Mucosa of rectum (tissue), 2 donors: ENCODE data around the gene PLXDC2.
A peak's percentile ranks its signal among the peaks of the same experiment; 100 is the strongest.

Experiments
- H3K27ac ChIP-seq, 2 donors: one replicate each; pipeline ENCODE4 v1.7.0; 2013; ENCODE audit warnings: inconsistent platforms in 2 of 2, low read depth in 2 of 2, low read length in 2 of 2
- H3K27me3 ChIP-seq, 2 donors: one replicate each; pipeline ENCODE4 v1.7.0; 2013; ENCODE audit warnings: low read length in 2 of 2; ENCODE audit not compliant: control insufficient read depth in 2 of 2, insufficient read depth in 2 of 2
- H3K36me3 ChIP-seq, 2 donors: one replicate each; pipeline ENCODE4 v1.7.0; 2013; ENCODE audit warnings: low read length in 2 of 2; ENCODE audit not compliant: control insufficient read depth in 2 of 2, insufficient read depth in 2 of 2
- H3K4me1 ChIP-seq, 2 donors: one replicate each; pipeline ENCODE4 v1.7.0; 2013; ENCODE audit warnings: low read length in 2 of 2, mild to moderate bottlenecking in 1 of 2; ENCODE audit not compliant: control insufficient read depth in 2 of 2, insufficient read depth in 2 of 2
- H3K4me3 ChIP-seq, 2 donors: one replicate each; pipeline ENCODE4 v1.7.0; 2013; ENCODE audit warnings: low read length in 2 of 2
- H3K9ac ChIP-seq, 2 donors: one replicate each; pipeline ENCODE4 v1.7.0; 2013; ENCODE audit warnings: low read length in 2 of 2, low read depth in 1 of 2, mild to moderate bottlenecking in 1 of 2
- H3K9me3 ChIP-seq, 2 donors: one replicate each; pipeline ENCODE4 v1.7.0; 2013; ENCODE audit warnings: low read length in 2 of 2; ENCODE audit not compliant: control insufficient read depth in 2 of 2
- donor health status: healthy.
- donor health status: Normal muscosa, but diverticular disease.

Gene PLXDC2

DNA sequence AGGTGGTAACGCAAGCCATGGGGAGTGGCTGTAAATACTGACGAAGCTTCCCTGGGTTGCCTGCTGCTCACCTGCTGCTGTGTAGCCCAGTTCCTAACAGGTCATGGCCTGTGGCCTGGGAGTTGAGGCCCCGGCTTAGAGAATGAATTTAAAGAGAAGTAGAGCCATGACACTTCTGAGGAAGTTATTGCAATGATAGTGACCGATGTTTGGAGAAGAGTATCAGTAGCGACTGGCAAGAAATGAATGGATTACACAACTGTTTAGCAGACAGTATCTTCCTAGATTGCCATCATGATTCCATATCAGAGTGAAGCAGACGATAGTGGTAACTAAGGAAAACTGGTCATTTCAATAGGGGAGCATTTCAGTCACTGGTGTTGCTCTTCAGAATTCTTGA lies 249.6 kb downstream of the PLXDC2 start:
- Histone ChIP-seq H3K9me3 (no peaks in the 10 kb centered on the region), H3K27ac (no peak overlapping the region), H3K4me1 (no peaks in the 10 kb centered on the region), H3K4me3 (no peak overlapping the region), H3K36me3 (peaks cover 0 to 2% of the 10 kb centered on the region in 2 donors), H3K27me3 (no peaks in the 10 kb centered on the region), H3K9ac (no peak overlapping the region)

DNA sequence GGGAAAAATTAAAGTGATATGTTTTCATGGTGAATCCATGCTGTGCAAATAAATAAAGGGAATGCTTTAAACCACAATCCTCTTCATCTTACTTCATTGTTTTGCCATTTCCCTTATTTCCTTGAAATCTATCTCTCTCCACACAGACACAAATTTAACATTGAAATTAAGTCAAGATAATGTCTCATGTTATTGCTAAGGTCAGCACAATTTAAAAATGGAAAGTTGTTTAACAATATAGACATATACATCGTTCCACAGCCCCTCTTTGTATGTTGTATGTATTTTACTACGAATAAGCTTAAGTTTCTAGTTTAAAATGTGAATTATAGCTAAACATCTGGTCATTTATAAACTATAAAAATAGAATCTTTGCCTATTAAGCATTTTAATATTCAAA lies 256.9 kb downstream of the PLXDC2 start:
- H3K27me3 ChIP-seq, result no peaks in the 10 kb centered on the region
- H3K4me1 ChIP-seq, result no peaks in the 10 kb centered on the region
- H3K9me3 ChIP-seq, result no peaks in the 10 kb centered on the region
- peaks cover 0 to 5% of the 10 kb centered on the region in 2 donors for H3K36me3 ChIP-seq
- H3K4me3 ChIP-seq, result no peak overlapping the region
- H3K27ac ChIP-seq, result no peak overlapping the region
- H3K9ac ChIP-seq, result no peak overlapping the region

DNA sequence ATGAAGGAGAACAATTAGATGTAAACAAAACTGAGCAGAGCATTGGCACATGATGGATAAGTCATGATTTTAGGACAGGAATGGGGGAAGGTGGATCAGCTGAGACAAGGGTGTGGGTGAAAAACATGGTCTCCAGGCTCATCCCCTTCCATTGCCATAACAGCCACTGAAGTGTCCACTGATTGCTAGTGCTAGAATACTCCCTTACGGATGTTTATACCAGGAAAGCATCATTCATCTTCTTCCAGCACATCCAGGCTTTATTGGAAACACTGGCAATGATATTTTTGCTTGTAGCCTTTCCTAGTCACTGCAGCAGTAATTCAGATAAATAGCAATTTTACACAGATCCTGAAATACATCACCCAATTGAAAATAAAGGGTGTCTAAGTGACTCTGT lies 259.5 kb downstream of the PLXDC2 start:
- Histone ChIP-seq H3K27ac (no peak overlapping the region), H3K4me1 (no peaks in the 10 kb centered on the region), H3K36me3 (peaks cover 0 to 4% of the 10 kb centered on the region in 2 donors)

DNA sequence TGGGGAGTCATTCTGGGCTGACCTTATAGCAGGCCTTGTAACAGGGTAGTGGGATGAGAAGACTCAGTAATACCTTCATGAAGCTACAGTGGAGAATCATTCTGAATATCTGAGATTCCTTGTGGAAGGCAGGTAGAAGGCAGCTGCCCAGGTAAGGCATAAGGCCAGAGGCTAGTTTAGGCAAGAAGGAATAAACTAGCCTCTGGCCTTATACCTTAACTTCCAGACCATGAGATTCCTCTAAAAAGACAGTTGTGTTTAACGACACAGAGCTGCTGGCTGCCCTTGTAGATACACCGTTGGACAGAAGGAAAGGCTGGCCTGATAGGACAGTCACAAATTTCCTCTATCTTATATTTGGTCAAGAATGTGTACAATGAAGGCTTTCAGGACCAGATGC lies 268.2 kb downstream of the PLXDC2 start:
- no peak overlapping the region for H3K9ac ChIP-seq
- H3K9me3 ChIP-seq, result no peaks in the 10 kb centered on the region
- H3K4me3 ChIP-seq, result no peak overlapping the region
- H3K27ac ChIP-seq, result peak overlapping the region in 1 of 2 donors; percentile 24
- H3K36me3 ChIP-seq, result no peaks in the 10 kb centered on the region
- H3K4me1 ChIP-seq, result peaks cover 4 to 21% of the 10 kb centered on the region in 2 donors
- no peaks in the 10 kb centered on the region for H3K27me3 ChIP-seq

More for the DNA sequence above, 259.5 kb downstream of the PLXDC2 start:
- H3K4me3 ChIP-seq, result no peak overlapping the region
- H3K9ac ChIP-seq, result no peak overlapping the region
- H3K9me3 ChIP-seq, result no peaks in the 10 kb centered on the region
- H3K27me3 ChIP-seq, result no peaks in the 10 kb centered on the region

DNA sequence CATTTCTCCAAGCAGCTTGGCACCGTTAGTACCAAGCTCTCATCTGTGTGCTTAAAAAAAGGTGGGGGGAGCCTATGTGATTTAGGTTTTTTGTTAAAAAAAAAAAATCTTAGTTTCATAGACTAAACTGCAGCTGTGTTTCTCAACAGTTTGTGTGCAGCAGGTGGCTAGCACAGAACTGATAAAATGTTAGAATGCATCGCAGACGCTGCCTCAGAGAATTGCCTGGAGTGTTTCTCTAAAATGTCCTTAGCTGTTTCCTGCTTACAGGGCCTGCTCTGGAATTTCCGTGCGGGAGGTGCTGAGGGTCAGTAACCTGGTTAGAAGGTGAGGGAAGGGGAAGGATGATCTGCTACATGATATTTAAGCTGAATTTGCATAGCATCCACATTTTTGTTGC lies 268.9 kb downstream of the PLXDC2 start:
- peaks cover 4 to 21% of the 10 kb centered on the region in 2 donors for H3K4me1 ChIP-seq
- H3K4me3 ChIP-seq, result no peak overlapping the region
- H3K27ac ChIP-seq, result peak overlapping the region in 1 of 2 donors; percentile 15
- no peaks in the 10 kb centered on the region for H3K27me3 ChIP-seq
- peak overlapping the region in 1 of 2 donors; percentile 0 for H3K9ac ChIP-seq
- H3K36me3 ChIP-seq, result no peaks in the 10 kb centered on the region
- H3K9me3 ChIP-seq, result no peaks in the 10 kb centered on the region

DNA sequence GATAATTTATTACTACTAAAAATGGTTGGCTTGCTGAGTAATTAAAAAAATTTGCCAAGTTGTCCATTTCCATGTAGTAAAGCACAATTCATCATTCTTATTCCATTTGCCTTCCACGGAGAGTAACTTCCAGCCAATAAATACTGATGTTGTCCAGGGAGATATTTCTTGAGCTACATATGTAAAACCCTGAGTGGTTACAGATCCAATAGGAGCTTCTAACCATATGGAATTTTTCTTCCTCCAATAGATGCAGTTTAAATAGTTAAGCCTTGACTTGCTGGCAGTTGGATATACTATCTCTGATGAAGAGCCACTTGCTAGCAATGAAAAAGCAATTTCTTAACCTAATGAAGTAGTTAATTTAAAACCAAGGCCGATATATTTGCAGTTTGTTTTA lies 271.1 kb downstream of the PLXDC2 start:
- H3K36me3 ChIP-seq, result no peaks in the 10 kb centered on the region
- H3K4me3 ChIP-seq, result no peak overlapping the region
- peak overlapping the region in 1 of 2 donors; percentile 83 for H3K27ac ChIP-seq
- no peaks in the 10 kb centered on the region for H3K9me3 ChIP-seq
- no peaks in the 10 kb centered on the region for H3K27me3 ChIP-seq
- H3K4me1 ChIP-seq, result peaks cover 4 to 28% of the 10 kb centered on the region in 2 donors
- H3K9ac ChIP-seq, result peak overlapping the region in 1 of 2 donors; percentile 38

DNA sequence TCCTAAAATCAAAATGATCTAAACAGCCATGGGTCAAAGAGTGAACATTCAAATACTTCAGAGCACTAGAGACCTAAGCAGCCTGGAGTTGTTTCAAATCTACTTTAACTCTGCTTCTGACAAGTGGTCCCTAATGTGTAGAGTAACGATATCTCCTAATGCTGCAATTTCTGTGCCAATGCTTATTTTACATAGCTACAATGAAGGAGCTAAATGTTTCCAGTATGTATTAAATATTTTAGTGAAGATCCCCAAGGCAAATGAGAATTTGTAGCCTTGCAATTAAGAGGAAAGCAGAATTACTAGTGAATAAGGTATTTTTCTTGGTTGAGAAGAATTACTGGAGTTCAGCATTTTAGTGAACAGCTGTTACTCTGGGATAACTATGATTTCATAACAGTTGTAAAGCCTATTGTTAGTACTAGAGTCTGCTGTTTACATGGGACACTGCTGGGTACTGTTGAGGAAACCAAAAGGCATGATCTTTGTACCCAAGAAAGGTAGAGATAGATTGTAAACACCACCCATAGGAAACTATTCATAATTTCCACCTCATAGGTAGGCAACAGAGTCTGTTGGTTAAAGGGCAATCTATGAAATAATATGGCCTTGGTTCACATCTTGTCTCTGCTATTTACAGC lies 271.9 kb downstream of the PLXDC2 start:
- Histone ChIP-seq H3K27ac (peak overlapping the region; percentile 64 to 83), H3K36me3 (no peaks in the 10 kb centered on the region), H3K4me1 (peaks cover 4 to 28% of the 10 kb centered on the region in 2 donors), H3K27me3 (no peaks in the 10 kb centered on the region), H3K9ac (peak overlapping the region; percentile 10 to 38), H3K4me3 (peak overlapping the region; percentile 10 to 35), H3K9me3 (no peaks in the 10 kb centered on the region)

DNA sequence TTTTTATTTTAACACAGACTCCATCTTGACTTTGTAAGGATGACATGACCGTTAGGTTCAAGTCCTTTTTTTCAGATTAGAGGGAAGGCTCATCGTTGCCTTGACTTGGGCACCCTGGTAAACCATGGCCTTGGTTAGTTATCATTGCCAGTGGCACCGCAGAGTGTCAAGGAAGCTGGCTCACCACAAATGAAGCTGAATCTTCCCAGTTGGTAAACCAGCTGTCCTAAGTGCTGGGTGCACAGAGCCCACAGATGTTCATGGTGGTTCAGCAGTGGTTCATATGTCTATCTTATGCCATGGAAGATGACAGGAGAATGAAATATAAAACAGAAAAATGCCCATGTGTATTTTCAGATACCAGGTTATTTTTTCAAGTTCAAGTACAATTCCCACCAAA lies 273.6 kb downstream of the PLXDC2 start:
- Histone ChIP-seq H3K4me1 (peaks cover 4 to 29% of the 10 kb centered on the region in 2 donors), H3K27ac (peak overlapping the region; percentile 0 to 82), H3K9me3 (no peaks in the 10 kb centered on the region), H3K4me3 (peak overlapping the region; percentile 25 to 59), H3K9ac (no peak overlapping the region), H3K36me3 (no peaks in the 10 kb centered on the region), H3K27me3 (no peaks in the 10 kb centered on the region)

DNA sequence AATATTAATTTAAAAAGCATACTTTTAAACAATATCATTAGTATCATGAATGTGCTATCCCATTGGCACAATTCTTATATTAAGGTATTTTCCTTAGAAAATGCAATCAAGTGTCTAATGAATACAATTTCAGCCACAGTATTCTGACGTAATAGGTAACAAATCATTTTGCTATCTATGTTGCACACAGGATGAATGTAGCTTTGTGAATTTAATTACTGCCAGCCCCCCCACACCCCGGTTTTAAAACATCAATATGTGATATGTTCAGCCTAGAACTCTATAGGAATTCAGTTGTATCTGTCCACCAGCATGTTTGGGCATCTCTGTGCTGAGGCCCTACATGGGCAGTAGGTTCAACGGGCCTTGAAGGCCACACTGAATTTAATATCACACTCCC lies 274.6 kb downstream of the PLXDC2 start:
- Histone ChIP-seq H3K27ac (peak overlapping the region; percentile 71 to 82), H3K9me3 (no peaks in the 10 kb centered on the region), H3K4me3 (peak overlapping the region; percentile 59 to 62)

DNA sequence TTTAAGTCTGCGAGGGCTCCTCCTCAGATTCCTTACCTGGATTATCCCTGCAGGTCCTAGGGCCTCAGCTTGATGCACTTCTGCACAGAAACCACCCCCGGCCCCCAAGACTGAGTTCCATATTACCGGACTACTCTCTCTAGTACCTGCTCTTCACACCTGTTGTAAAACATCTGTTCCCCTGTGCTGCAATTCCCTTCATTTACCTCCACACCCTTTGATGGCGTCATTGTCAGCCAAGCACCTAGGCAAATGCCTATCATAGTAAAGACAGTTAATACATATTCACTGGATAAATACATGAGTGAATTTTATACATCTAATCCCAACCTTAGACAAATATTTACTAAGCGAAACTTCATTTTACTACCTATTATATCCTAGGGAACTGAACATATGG lies 275.5 kb downstream of the PLXDC2 start:
- H3K27me3 ChIP-seq, result no peaks in the 10 kb centered on the region
- peak overlapping the region; percentile 59 to 62 for H3K4me3 ChIP-seq
- H3K9me3 ChIP-seq, result no peaks in the 10 kb centered on the region
- peak overlapping the region in 1 of 2 donors; percentile 58 for H3K9ac ChIP-seq
- no peaks in the 10 kb centered on the region for H3K36me3 ChIP-seq
- H3K4me1 ChIP-seq, result peaks cover 4 to 23% of the 10 kb centered on the region in 2 donors
- peak overlapping the region; percentile 71 to 82 for H3K27ac ChIP-seq

More for the DNA sequence above, 274.6 kb downstream of the PLXDC2 start:
- Histone ChIP-seq H3K4me1 (peaks cover 4 to 23% of the 10 kb centered on the region in 2 donors), H3K36me3 (no peaks in the 10 kb centered on the region), H3K27me3 (no peaks in the 10 kb centered on the region), H3K9ac (peak overlapping the region; percentile 20 to 58)
